Pancreas (tissue), 10 donors: ENCODE measurements around the gene HLA-A. TPM values are rescaled to one million over a fixed set of nuclear protein-coding genes. Genes with fewer than 3 reads are reported as not detected.

Experiments used
- ATAC-seq, 4 donors: fragments of 200-7000 bp; cut with Tn5 transposase; one replicate each; pipeline versions ENCODE4 v1.8.0 to v1.9.1; 2020; ENCODE audit warnings: mild to moderate bottlenecking in 4 of 4, moderate library complexity in 4 of 4
- DNase-seq, 6 donors: peaks; one replicate each; pipeline ENCODE4 v3.0.0-alpha.2; 2020
- FAIRE-seq: peaks from 2 replicates; lab custom pipeline; 2012; peaks lifted over from hg19 to GRCh38; lab: Jason Lieb, UNC
- H3K27ac ChIP-seq, 4 donors: fragments of 200-600 bp; sonication (generic); 1 replicate in 3 of 4; 2 replicates in 1 of 4; pipeline versions ENCODE4 v1.5.0 to v1.8.0; 2020
- H3K27me3 ChIP-seq, 4 donors: fragments of 200-600 bp; one replicate each; pipeline ENCODE4 v1.8.0; 2021
- H3K36me3 ChIP-seq, 3 donors: fragments of 200-600 bp; sonication (generic) in 1 of 3; one replicate each; pipeline versions ENCODE4 v1.5.0 to v1.8.0; 2020 to 2021
- H3K4me1 ChIP-seq, 3 donors: fragments of 200-600 bp; one replicate each; pipeline ENCODE4 v1.8.0; 2021
- H3K4me3 ChIP-seq, 4 donors: fragments of 200-600 bp; sonication (generic) in 2 of 4; one replicate each; pipeline versions ENCODE4 v1.5.0 to v1.8.0; 2020 to 2021
- H3K9me3 ChIP-seq, 4 donors: fragments of 200-600 bp; one replicate each; pipeline ENCODE4 v1.8.0; 2021
- WGBS, 2 donors: extraction: QIAGEN DNeasy Blood & Tissue Kit; methylation state at CpG; one replicate each; pipeline ENCODE4 v1.1.7; 2013; 5-methylcytosine and 5-hydroxymethylcytosine counted together
- intact Hi-C, 3 donors: fragments of 100-400 bp; cut with DNase I; formaldehyde crosslinking; loops; one replicate each; pipeline versions ENCODE4 v1.11.1 to v1.14.2; 2022
- polyA plus RNA-seq, 2 donors: library from polyadenylated mRNA; stranded (reverse); fragments of 200-250 nt; gene quantifications; one replicate each; pipeline ENCODE4 v1.2.3, GENCODE V29; 2013
- total RNA-seq, 6 donors: library from RNA; stranded (reverse); fragmentation: NEBNext Ultra II Directional in 4 of 6; extraction: Animal tissue kit (Norgen Biotek cat#: 25700) in 4 of 6; gene quantifications; one replicate each; pipeline versions ENCODE4 v1.2.1 to v1.2.4, GENCODE V29; 2021 to 2023
- TF ChIP-seq, protein P1 (sequence below), 4 donors: fragments of 200-600 bp; sonication (generic) in 3 of 4; IDR thresholded peaks; one replicate each; pipeline versions ENCODE4 v1.5.0 to v1.8.0; 2021; ENCODE audit warnings: antibody characterized with exemption in 4 of 4
- donor health status: healthy with polysubstance abuse.
- donor health status: DM: no; HTN: no; CAD: no; lungs with moderate emphysema.
- donor health status: DM: no; HTN: no; CAD: no.
- donor health status: control.
- donor health status: control.
- donor health status: Bipolar disorder and iron deficiency.
- donor health status: DM: yes; HTN: yes; CAD: no.
- donor health status: DM: no; HTN: no; CAD: no.
- donor health status: DM: no; HTN: no; CAD: no.
- donor health status: DM: yes; HTN: yes; CAD: no.

Gene HLA-A
- total and polyA plus RNA-seq, 8 donors = 63.7 to 374 (median 153) TPM

DNA sequence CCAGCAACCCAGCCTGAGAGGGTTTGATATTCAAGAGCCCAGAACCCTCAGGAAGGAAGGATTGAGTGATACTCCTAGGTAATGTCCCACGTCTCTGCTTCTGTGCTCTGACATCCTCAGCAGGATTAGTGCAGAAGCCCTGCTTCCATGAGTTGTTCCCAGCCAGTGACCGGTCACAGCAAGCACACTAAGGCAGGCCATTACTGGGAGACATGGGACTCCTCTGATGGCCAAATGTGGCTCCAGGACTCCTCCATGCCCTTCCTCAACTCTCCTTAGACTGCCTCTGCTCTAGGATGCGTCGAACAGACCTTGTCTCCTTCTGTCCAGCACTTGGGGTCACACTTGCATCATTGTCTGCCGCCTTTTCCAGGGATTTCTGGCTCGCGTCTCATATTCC is 7.6 kb downstream of the HLA-A start:
- H3K27ac ChIP-seq = no peak overlapping the region
- intact Hi-C loops = no loop called here
- TF ChIP-seq, protein P1, sequence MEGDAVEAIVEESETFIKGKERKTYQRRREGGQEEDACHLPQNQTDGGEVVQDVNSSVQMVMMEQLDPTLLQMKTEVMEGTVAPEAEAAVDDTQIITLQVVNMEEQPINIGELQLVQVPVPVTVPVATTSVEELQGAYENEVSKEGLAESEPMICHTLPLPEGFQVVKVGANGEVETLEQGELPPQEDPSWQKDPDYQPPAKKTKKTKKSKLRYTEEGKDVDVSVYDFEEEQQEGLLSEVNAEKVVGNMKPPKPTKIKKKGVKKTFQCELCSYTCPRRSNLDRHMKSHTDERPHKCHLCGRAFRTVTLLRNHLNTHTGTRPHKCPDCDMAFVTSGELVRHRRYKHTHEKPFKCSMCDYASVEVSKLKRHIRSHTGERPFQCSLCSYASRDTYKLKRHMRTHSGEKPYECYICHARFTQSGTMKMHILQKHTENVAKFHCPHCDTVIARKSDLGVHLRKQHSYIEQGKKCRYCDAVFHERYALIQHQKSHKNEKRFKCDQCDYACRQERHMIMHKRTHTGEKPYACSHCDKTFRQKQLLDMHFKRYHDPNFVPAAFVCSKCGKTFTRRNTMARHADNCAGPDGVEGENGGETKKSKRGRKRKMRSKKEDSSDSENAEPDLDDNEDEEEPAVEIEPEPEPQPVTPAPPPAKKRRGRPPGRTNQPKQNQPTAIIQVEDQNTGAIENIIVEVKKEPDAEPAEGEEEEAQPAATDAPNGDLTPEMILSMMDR (IDR thresholded peaks at IDR 0.05) = no peak
- no peaks in the 10 kb centered on the region for H3K9me3 ChIP-seq
- FAIRE-seq (no peak), ATAC-seq (no peak), DNase-seq (no peak)
- no peaks in the 10 kb centered on the region for H3K36me3 ChIP-seq
- WGBS, 2 donors = 58 to 65% methylated on average over 7 of the region's 7 CpGs
- H3K4me3 ChIP-seq = no peak overlapping the region
- no peaks in the 10 kb centered on the region for H3K27me3 ChIP-seq
- no peaks in the 10 kb centered on the region for H3K4me1 ChIP-seq

DNA sequence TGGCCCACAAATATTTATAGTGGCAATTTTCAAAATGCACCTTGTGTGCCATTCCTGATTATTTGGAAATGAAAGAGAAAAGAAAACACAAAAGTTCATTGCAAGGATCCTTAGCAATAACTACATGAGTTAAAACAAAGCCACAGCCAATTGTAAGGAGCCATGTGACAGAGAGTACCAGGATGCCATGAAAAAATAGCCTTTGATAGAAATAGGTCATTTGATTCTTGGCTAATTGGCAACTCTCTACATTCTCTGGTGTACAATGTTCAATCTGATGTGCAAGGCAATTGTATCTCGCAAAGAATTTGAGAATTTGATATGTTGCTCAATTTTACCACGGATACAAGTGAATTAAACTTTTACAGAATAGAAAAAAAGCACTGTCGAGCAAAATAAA is 9.6 kb downstream of the HLA-A start:
- no peak overlapping the region for H3K4me3 ChIP-seq
- FAIRE-seq = no peak
- H3K36me3 ChIP-seq = no peaks in the 10 kb centered on the region
- no peak for DNase-seq
- TF ChIP-seq, protein P1 (IDR thresholded peaks at IDR 0.05) = no peak
- H3K27ac ChIP-seq = no peak overlapping the region
- 59 to 61% methylated on average over 3 of the region's 3 CpGs for WGBS, 2 donors
- no peaks in the 10 kb centered on the region for H3K9me3 ChIP-seq
- intact Hi-C loops = no loop called here
- no peaks in the 10 kb centered on the region for H3K4me1 ChIP-seq
- ATAC-seq = no peak
- H3K27me3 ChIP-seq = no peaks in the 10 kb centered on the region

DNA sequence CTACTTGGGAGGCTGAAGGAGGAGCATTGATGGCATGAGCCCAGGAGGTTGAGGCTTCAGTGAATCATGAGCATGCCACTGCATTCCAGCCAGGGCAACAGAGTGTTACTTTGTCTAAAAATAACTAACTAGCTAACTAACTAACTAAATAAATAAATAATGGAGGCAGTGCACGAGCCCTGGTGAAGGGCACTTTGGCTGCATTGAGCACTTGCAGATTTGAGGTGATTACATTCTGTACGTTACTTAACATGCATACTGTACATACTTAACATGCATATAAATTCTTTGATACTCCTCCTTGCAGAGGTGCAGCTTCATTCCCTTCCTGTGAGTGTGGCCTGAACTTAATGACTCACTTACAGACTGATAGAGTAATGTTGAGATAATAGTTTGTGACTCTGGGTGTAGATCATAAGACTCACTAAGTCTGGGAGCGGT is 10.7 kb downstream of the HLA-A start:
- FAIRE-seq (no peak), ATAC-seq (peak in 1 of 4 donors; percentile 43), DNase-seq (no peak)
- no peak overlapping the region for H3K4me3 ChIP-seq
- intact Hi-C loops = no loop called here
- no peak overlapping the region for H3K27ac ChIP-seq
- TF ChIP-seq, protein P1 (IDR thresholded peaks at IDR 0.05) = no peak
- H3K9me3 ChIP-seq = no peaks in the 10 kb centered on the region
- H3K36me3 ChIP-seq = no peaks in the 10 kb centered on the region
- no peaks in the 10 kb centered on the region for H3K4me1 ChIP-seq
- H3K27me3 ChIP-seq = no peaks in the 10 kb centered on the region
- WGBS, 2 donors = 58 to 78% methylated on average over 3 of the region's 3 CpGs

DNA sequence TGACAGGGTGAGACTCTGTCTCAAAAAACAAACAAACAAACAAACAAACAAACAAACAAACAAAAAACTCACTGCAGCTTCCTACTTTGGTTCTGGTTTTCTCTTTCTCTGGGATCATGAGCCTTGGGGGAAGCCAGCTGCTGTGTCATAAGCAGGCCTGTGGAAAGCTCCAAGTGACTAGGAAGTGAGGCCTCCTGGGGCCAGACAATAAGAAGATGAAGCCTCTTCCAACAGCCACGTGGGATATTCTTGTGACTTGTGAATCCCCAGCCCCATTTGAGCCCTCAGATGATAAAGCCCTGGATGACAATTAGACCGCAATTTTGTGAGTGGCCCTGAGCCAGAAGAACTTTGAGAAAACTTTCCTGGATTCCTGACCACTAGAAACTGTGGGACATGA is 11.4 kb downstream of the HLA-A start:
- H3K27me3 ChIP-seq = no peaks in the 10 kb centered on the region

GRCh38 chr6:29954272-29954671 is 11.9 kb downstream of the HLA-A start:
- ATAC-seq (no peak), FAIRE-seq (no peak), DNase-seq (no peak)
- no peaks in the 10 kb centered on the region for H3K36me3 ChIP-seq
- intact Hi-C loops = no loop called here
- TF ChIP-seq, protein P1 (IDR thresholded peaks at IDR 0.05) = no peak
- H3K9me3 ChIP-seq = no peaks in the 10 kb centered on the region
- H3K4me1 ChIP-seq = no peaks in the 10 kb centered on the region
- no peaks in the 10 kb centered on the region for H3K27me3 ChIP-seq
- H3K27ac ChIP-seq = no peak overlapping the region
- WGBS, 2 donors = 0% methylated on average over 1 of the region's 1 CpG
- no peak overlapping the region for H3K4me3 ChIP-seq

More for the DNA sequence above, 11.4 kb downstream of the HLA-A start:
- TF ChIP-seq, protein P1 (IDR thresholded peaks at IDR 0.05) = no peak
- no peak for FAIRE-seq
- Histone ChIP-seq H3K27ac (no peak overlapping the region), H3K4me1 (no peaks in the 10 kb centered on the region), H3K36me3 (no peaks in the 10 kb centered on the region), H3K4me3 (no peak overlapping the region), H3K9me3 (no peaks in the 10 kb centered on the region)
- intact Hi-C loops = no loop called here
- WGBS, 2 donors = 25 to 50% methylated on average over 2 of the region's 2 CpGs
- DNase-seq = no peak
- ATAC-seq = no peak
